IPS DF 19.7 (cell line): Measurements from ENCODE around the gene YIPF4.
"Not testable (repeated sequence)": the region's sequence is repeated elsewhere in the genome, so short reads cannot be mapped to it uniquely, and the experiment has no call there.

Experiments used
- DNase-seq: peaks from one replicate; pipeline ENCODE4 v3.0.0-alpha.2; 2013; ENCODE audit warnings: low read depth, low spot score

The YIPF4 gene

DNA sequence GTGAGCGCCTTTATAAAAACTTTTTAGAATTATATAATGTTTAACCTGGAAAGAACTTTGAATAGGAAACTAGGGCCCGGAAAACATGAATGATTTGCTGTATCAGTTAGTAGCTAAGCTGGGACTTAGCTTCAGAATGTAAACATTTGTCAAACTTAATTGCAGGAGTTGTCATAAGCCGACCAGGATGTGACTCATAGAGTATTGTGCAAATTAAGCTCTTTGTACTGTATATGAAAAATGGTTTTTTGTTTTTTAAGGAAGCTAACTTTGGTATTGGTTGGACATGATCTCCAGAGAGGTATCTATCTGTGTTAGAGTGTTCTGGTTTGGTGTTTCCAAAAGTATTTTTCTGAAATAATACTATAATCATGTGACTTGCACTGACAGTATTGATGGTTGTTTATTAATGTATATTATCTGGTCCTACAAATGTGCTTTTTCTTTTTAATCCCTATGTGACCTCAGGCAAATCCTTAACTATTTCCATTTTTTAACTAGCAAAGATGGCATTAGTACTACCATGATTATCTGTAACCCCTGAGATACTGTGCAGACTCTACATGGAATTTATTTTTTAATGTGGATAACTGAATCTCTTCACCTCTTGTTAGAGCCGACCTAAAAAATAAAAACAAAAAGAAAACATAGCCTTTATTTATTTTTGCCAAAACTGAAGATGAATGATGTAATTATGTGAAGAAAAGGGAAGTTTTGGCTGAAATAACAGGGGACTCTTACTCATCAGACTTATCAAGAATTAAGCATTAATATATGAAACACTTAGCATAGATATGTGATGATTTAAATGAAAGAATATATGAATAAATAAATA, 11.7 kb downstream of the YIPF4 start:
- no peak for DNase-seq

DNA sequence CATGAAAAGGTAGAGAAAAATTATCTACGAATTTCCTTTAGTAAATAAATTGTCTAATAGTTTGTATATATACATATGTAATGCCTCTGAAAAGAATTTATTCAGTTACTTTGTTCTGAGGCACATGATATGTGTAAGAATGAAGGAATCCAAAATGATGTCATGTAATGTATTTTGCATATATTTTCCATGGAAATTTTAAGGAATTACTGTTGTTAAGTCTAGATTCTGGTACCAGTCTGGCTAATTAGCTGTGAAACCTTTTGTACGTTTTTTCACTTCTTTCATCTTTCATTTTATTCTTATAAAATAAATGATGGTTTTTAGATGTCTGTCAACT, 12.3 kb downstream of the YIPF4 start:
- DNase-seq, result no peak

DNA sequence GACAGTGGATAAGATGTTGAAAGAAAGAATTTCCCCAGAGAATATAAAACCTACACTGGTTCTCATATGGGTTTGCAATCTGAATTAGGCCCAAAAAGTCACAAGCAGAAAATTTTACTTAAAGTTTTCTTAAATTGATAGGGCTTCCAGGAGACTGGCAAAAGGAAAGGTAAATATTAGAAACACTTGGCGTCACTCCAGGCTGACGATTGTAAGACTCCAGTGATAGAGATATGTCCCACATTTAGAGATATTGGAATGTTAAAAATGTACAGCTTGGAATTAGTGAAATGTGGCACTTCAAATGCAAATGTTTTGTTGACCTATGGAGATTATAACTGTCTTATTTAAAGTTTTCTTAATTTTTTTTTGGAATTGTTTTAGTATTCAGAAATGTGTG, 14.0 kb downstream of the YIPF4 start:
- DNase-seq, result no peak

DNA sequence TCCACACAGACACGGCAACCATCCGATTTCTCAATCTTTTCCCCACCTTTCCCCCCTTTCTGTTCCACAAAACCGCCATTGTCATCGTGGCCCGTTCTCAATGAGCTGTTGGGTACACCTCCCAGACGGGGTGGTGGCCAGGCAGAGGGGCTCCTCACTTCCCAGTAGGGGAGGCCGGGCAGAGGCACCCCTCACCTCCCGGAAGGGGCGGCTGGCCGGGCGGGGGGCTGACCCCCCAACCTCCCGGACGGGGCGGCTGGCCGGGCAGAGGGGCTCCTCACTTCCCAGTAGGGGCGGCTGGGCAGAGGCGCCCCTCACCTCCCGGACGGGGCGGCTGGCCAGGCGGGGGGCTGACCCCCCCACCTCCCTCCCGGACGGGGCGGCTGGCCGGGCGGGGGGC, 15.8 kb downstream of the YIPF4 start:
- not testable (repeated sequence) for DNase-seq

DNA sequence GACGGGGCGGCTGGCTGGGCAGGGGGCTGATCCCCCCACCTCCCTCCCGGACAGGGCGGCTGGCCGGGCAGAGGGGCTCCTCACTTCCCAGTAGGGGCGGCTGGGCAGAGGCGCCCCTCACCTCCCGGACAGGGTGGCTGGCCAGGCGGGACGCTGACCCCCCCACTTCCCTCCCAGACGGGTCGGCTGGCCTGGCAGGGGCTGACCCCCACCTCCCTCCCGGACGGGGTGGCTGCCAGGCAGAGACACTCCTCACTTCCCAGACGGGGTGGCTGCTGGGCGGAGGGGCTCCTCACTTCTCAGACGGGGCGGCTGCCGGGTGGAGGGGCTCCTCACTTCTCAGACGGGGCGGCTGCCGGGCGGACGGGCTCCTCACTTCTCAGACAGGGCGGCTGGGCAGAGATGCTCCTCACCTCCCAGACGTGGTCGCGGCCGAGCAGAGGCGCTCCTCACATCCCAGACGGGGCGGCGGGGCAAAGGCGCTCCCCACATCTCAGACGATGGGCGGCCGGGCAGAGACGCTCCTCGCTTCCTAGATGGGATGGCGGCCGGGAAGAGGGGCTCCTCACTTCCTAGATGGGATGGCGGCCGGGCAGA, 16.4 kb downstream of the YIPF4 start:
- DNase-seq, result not testable (repeated sequence)

DNA sequence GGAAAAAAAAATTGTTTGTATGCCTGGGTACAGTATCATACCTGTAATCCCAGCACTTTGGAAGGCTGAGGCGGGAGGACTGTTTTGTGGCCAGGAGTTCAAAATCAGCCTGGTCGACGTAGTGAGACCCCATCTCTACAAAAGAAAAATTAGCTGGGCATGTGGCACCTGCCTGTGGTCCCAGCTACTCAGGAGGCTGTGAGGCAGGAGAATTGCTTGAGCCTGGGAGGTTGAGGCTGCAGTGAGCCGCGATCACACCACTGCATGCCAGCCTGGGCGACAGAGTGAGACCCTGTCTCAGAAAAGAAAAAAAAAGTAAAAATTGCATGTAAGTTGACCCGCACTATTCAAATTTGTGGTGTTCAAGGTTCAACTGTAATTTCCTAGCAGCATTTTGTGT, 32.9 kb downstream of the YIPF4 start:
- DNase-seq, result no peak

DNA sequence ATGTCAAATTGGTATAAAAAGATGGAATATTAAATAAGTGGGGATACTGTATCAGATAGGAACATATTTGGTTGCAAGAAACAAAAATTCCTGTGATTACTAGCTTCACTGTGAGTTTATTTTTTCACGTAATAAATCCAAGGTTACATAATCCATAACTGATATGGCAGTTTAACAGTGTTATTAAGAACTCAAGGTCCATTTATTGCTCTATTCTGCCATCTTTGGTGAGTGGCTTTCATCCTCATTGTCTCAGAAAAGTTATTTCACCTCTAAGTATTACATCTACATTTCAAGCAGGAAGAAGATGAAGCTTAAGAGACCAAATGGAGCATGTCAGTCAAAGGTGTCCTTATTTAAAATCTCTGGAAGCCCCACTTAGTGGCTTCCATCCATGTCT, 37.2 kb downstream of the YIPF4 start:
- DNase-seq, result no peak

DNA sequence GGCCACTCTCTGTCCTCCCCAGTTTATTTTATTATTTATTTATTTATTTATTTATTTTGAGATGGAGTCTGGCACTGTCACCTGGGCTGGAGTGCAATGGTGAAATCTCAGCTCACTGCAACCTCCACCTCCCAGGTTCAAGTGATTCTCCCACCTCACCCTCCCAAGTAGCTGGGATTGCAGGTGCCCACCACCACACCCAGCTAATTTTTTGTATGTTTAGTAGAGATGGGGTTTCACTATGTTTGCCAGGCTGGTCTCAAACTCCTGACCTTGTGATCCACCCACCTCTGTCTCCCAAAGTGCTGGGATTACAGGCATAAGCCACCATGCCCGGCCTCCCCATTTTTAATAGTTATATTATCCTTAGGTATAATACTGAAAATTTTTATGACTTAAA, 51.0 kb downstream of the YIPF4 start:
- DNase-seq, result not testable (repeated sequence)

DNA sequence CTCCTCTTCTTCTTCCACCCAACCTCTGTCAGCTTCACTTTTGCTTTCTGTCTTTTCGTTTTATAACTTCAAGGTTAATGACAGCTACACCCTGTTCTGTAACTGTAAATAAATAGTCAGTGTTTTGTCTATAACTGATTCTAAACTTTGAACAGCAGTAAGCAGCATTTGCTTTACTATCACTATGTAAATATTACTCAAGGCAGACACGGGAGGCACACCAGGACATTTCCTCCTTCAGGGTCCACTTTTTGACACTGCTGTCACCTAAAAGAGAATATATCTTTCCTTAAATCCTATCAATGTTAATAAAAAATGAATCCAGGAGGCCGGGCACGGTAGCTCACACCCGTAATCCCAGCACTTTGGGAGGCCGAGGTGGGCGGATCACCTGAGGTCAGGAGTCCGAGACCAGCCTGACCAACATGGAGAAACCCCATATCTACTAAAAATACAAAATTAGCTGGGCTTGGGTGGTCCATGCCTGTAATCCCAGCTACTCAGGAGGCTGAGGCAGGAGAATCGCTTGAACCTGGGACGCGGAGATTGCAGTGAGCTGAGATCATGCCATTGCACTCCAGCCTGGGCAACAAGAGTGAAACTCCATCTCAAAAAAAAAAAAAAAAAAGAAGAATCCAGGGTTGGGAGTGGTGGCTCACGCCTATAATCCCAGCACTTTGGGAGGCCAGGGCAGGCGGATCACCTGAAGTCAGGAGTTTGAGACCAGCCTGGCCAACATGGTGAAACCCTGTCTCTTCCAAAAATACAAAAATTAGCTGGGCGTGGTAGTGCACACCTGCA, 51.7 kb downstream of the YIPF4 start:
- DNase-seq, result not testable (repeated sequence)

DNA sequence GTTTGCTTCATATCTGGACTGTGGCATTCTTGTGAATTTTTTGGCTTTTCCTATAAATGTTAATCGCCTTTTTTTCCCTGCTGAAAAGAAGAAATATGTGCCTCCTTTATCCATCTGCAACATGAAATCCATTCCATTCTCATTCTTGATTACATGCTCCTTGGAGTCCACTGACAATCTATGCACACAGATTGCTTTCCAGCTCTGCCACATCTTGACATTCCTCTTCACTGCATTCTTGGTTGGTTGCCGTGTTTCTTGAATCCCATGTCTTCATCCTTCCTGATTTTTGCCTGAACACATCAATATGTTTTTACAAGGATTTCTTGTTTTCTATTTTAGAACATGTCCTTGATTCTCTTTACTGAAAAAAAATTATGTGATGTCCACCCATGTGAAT, 52.4 kb downstream of the YIPF4 start:
- DNase-seq, result no peak

DNA sequence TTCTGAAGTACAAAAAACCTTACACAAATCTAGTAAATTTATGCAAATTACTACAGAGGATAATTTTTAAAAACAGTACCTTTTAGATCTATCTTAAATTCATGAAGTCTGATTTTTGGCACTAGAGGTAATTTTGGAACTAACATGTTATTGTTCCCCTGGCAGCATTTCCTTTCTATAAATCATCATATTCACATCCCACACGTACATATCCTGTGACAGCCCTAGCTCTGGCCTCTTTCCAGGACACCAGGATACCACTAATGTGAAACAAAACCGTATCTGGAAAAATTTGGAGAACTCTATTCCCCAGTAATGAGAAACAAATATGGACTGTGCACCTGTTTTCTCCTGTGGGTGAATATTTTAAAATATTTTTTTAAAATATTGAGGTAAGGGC, 65.1 kb downstream of the YIPF4 start:
- no peak for DNase-seq

DNA sequence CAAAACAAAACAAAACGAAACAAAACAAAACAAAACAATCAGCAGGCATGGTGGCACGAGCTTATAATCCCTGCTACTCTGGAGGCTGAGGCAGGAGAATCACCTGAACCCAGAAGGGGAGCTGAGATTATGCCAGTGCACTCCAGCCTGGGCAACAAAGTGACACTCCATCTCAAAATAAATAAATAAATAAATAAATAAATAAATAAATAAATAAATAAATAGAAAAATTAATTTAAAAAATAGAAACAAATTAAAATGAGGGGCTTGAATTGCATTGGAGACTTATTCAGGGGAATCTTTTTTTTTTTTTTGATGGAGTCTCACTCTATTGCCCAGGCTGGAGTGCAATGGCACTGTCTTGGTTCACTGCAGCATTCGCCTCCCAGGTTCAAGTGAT, 73.1 kb downstream of the YIPF4 start:
- DNase-seq, result not testable (repeated sequence)

DNA sequence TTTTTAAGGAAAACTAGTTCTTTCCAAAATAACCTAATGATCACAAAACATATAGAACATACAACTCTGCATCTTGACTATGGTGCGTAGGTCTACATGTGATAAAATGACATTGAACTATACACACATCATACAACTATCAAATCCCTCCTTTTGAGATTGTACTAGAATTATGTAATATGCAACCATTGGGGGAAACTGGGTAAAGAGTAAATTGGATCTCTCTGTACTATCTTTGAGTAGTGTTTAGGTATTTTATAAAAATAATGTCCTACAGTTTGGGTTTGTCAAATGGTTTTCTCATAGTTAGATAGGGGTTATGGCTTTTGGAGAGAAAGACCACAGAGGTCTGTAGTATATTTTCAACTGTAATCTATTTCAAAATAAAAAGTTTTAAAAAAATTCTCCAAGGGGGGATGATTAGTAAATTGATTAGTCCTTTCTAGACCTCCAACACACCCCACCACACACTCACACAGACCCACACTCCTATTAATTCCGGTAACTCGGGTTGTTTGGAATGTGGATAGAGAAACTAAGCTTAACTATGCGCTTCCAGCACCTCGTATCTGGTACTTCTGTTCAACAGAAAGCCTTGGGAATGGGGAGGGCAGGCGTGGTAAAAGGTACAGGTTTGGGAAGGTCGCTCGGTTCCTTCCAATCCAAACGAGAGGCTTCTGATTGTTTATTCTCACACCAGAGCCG, 78.4 kb downstream of the YIPF4 start:
- DNase-seq, result peak; percentile 20

DNA sequence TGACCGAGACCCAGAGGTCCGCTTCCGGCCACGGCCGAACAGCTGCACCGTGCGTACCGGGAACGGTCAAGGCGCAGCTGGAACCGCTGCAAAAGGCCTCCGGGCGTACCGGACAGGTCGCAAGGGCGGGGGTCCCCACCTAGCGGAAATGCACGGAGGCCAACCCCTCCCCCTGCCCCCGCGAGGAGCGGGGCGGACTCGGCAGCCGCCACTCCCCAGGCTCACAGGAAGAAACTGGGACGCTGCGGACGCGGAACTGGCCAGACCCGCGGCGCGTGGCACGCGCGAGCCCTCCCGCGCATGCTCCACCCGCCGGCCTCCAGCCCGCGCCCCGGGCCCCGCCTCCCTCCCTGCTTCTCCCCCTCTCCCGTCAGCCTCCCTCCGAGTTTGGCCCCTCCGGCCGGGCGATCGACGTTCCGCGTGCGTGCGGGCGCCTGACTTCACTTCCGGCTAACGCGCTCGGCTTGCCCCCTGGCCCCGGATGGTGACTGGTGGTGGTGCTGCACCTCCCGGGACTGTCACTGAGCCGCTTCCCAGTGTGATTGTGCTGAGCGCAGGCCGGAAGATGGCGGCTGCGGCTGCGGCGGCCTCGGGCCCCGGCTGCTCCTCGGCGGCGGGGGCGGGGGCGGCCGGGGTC, 79.1 kb downstream of the YIPF4 start, which contains the start of gene BIRC6:
TSS of gene BIRC6 (plus strand) at position 343 of the 637 bp plus-strand sequence. CDS start at position 482, 139 bp downstream.
- peak; percentile 88 for DNase-seq

DNA sequence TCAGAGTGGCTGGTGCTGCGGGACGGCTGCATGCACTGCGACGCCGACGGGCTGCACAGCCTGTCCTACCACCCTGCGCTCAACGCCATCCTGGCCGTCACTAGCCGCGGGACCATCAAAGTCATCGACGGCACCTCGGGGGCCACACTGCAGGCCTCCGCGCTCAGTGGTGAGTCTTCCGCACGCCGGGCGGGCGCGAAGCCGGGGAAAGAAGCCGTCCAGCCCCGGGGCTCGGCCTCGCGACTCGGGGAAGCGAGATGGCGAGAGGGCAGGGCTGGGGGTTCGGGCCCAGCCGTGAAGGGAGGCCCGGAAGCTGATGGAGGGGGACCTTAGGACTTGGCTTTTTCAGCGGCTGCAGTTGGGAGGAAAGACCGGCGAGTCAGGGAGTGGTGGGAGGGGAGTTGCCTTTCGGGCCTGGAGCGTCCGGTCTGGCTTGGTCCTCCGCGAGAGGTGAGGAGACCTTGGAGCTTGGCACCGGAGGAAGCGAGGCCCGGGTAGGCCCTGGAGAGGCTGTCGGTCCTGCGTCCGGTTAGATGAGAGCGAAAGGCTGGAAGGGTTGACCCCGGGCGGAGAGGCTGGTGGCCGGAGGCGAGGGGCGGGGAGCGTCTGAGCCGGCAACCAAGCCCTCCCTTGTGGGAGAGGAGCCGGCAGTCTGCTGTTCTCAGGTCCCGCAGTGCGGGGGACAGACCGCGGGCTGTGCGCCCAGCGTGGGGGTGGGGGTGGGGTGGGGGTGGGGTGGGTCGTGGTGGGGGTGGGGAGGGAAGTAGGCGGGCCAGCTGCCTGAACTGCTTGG, 79.8 kb downstream of the YIPF4 start:
- no peak for DNase-seq

DNA sequence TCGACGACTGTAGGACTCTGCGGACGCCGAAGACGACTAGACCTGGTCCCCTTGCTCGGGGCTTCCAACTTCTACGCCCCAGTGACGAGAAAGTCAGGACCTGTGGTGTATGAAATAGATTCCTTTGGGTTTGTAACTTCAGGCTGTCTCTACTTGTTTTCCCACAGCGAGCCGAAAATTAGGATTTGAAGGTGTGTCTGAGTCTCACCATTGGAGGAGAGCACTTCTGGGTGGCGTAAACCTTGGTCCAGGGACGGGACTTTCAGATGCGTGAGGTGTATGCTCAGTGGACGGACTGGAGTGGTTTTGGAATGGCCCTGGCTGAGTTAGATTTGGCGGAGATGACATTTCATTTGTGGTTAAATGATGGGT, 80.4 kb downstream of the YIPF4 start:
- no peak for DNase-seq

DNA sequence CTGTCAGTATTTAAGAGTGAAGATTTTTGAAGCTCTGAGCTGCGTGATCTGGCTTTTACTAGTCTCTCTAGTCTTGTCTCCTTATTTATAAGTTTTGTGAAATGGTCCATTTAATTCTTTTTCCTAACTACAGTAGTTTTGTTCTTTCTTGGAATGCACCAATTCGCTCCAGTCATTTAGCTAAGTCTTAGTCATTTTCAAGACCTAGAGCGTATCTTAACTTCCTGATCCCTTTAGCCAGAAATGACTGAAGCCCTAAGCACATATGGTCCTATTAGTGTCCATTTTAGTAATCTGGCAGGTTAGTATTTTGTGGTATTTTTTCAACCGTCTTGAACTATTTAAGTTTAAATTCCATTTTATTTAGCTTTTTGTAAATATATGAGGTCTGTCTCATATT, 82.7 kb downstream of the YIPF4 start:
- no peak for DNase-seq

DNA sequence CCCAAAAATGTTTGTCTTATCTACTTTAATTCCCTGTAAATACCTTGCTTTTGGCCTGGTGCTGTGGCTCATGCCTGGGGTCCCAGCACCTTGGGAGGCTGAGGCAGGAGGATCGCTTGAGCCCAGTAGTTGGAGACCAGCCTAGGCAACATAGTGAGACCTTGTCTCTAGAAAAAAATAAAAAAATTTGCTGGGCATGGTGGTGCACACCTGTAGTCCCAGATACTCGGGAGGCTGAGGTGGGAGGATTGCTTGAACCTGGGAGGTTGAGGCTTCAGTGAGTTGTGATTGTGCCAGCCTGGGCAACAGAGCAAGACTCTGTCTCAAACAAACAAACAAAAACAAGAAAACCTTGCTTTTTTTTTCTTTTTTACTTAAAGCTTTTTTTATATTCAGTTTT, 85.3 kb downstream of the YIPF4 start:
- DNase-seq, result not testable (repeated sequence)

DNA sequence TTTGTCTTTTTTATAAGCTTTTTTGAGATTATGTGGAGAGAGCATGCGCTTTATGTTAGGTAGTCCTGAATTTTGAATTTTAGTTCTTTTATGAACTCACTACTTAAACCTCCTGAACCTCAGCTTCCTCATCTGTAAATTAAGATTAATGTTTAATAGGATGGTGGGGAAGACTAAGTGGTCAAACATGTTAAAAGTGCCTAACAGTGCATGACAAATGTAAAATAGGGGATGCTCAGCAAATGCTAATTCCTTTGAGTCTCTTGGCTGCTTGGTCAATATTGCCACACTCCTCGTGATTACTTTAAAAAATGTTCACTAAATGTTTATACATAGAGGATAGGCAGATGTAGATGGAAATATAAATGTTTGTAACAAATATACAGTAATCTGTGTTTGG, 85.9 kb downstream of the YIPF4 start:
- DNase-seq, result no peak

DNA sequence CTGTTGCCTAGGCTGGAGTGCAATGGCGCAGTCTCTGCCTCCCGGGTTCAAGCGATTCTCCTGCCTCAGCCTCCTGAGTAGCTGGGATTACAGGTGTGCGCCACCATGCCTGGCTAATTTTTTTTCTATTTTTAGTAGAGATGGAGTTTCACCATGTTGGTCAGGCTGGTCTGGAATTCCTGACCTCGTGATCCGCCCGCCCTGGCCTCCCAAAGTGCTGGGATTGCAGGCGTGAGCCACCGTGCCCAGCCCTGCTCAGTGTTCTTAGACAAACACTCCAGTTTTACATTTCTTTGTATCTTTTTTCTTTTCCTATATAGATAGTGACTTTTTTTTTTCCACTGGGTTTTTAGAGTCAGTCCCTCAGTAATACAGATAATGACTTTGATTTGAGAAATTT, 86.6 kb downstream of the YIPF4 start:
- DNase-seq, result not testable (repeated sequence)

DNA sequence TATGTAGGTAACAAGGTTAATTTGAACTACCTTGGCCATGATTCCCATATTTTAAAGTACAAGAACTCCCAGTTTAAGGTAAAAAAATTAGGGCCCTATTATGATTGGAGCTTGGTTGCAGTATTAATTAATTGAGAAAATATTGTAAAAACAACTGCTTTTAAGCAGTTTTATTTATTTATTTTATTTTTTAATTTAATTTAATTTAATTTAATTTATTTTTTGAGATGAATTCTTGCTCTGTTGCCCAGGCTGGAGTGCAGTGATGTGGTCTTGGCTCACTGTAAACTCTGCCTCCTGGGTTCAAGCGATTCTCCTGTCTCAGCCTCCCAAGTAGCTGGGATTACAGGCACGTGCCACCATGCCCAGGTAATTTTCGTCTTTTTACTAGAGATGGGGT, 88.0 kb downstream of the YIPF4 start:
- not testable (repeated sequence) for DNase-seq
